ENCODE results near the gene HCRT.

GRCh38 chr17:42191275-42191608, 6.0 kb upstream of the HCRT start:
- TF ChIP-seq YY1 (IDR thresholded peaks at IDR 0.05; ENCODE audit: insufficient read depth, insufficient read length) (no peak), SUZ12 (IDR thresholded peaks at IDR 0.05; ENCODE audit: extremely low read depth, insufficient read depth, insufficient read length) (no peak)

All from NT2/D1 (cell line).